Ascending aorta (tissue), 2 donors: ENCODE results near the gene CNTNAP2. TPM values are rescaled to one million over a fixed set of nuclear protein-coding genes. Genes with fewer than 3 reads are reported as not detected.

Experiments
- DNase-seq, 2 donors: peaks; one replicate each; pipeline ENCODE4 v3.0.0-alpha.2; 2019; ENCODE audit warnings: low spot score in 2 of 2
- H3K27ac ChIP-seq, 2 donors: fragments of 200-600 bp; sonication (generic); one replicate each; pipeline ENCODE4 v1.5.1; 2016 to 2017; ENCODE audit warnings: mild to moderate bottlenecking in 1 of 2
- H3K27me3 ChIP-seq: fragments of 200-600 bp; sonication (generic); one replicate; pipeline ENCODE4 v1.5.1; 2017
- H3K36me3 ChIP-seq, 2 donors: fragments of 200-600 bp; sonication (generic); one replicate each; pipeline ENCODE4 v1.5.1; 2016
- H3K4me1 ChIP-seq, 2 donors: fragments of 200-600 bp; sonication (generic); one replicate each; pipeline ENCODE4 v1.5.1; 2016 to 2017; ENCODE audit warnings: mild to moderate bottlenecking in 1 of 2
- H3K4me3 ChIP-seq, 2 donors: fragments of 200-600 bp; sonication (generic); one replicate each; pipeline ENCODE4 v1.5.1; 2016 to 2017; ENCODE audit warnings: mild to moderate bottlenecking in 1 of 2
- H3K9me3 ChIP-seq, 2 donors: fragments of 200-600 bp; sonication (generic); one replicate each; pipeline ENCODE4 v1.5.1; 2016
- CTCF ChIP-seq, 3 experiments: fragments of 200-600 bp in 2 of 3; fragments of 450-650 bp in 1 of 3; sonication (generic) in 2 of 3; IDR thresholded peaks; one replicate each; pipeline ENCODE4 v1.5.1; 2016 to 2019; ENCODE audit warnings: antibody characterized with exemption in 3 of 3, mild to moderate bottlenecking in 1 of 3, moderate library complexity in 1 of 3
- intact Hi-C: fragments of 100-400 bp; cut with DNase I; formaldehyde crosslinking; loops from one replicate; pipeline ENCODE4 v1.15.1; 2023
- total RNA-seq: library from RNA; depleted of rRNA; stranded (reverse); fragments of >200 nt; gene quantifications from one replicate; pipeline ENCODE4 v1.1.0, GENCODE V29; 2016

Gene CNTNAP2
- total RNA-seq, 1 donor from 2014 or later, result not detected

GRCh38 chr7:147276783-147277370 is 1160.3 kb downstream of the CNTNAP2 start:
- intact Hi-C loops, result no loop called here
- Histone ChIP-seq H3K36me3 (no peaks in the 10 kb centered on the region), H3K27me3 (no peaks in the 10 kb centered on the region), H3K4me1 (no peaks in the 10 kb centered on the region), H3K27ac (no peak overlapping the region), H3K4me3 (no peak overlapping the region), H3K9me3 (no peaks in the 10 kb centered on the region)
- no peak for DNase-seq
- TF ChIP-seq CTCF (IDR thresholded peaks at IDR 0.05), result no peak

- H3K4me1 ChIP-seq, result no peaks in the 10 kb centered on the region
Observed at GRCh38 chr7:147279514-147279913, 1162.9 kb downstream of the CNTNAP2 start.

GRCh38 chr7:147279964-147280374 is 1163.4 kb downstream of the CNTNAP2 start:
- Histone ChIP-seq H3K27ac (no peak overlapping the region), H3K9me3 (no peaks in the 10 kb centered on the region), H3K27me3 (no peaks in the 10 kb centered on the region), H3K4me1 (no peaks in the 10 kb centered on the region), H3K36me3 (no peaks in the 10 kb centered on the region), H3K4me3 (no peak overlapping the region)
- intact Hi-C loops, result no loop called here
- DNase-seq, result no peak
- no peak for TF ChIP-seq CTCF (IDR thresholded peaks at IDR 0.05)

More at GRCh38 chr7:147279514-147279913, 1162.9 kb downstream of the CNTNAP2 start:
- no peak for DNase-seq
- Histone ChIP-seq H3K27me3 (no peaks in the 10 kb centered on the region), H3K4me3 (no peak overlapping the region), H3K27ac (no peak overlapping the region), H3K36me3 (no peaks in the 10 kb centered on the region), H3K9me3 (no peaks in the 10 kb centered on the region)
- intact Hi-C loops, result no loop called here
- TF ChIP-seq CTCF (IDR thresholded peaks at IDR 0.05), result no peak

GRCh38 chr7:147282204-147282603 is 1165.6 kb downstream of the CNTNAP2 start:
- Histone ChIP-seq H3K36me3 (no peaks in the 10 kb centered on the region), H3K27me3 (no peaks in the 10 kb centered on the region), H3K27ac (no peak overlapping the region), H3K9me3 (no peaks in the 10 kb centered on the region), H3K4me1 (no peaks in the 10 kb centered on the region), H3K4me3 (no peak overlapping the region)
- DNase-seq, result no peak
- TF ChIP-seq CTCF (IDR thresholded peaks at IDR 0.05), result no peak
- intact Hi-C loops, result no loop called here

GRCh38 chr7:147296201-147296600 is 1179.6 kb downstream of the CNTNAP2 start:
- H3K36me3 ChIP-seq, result no peaks in the 10 kb centered on the region
- H3K9me3 ChIP-seq, result no peaks in the 10 kb centered on the region
- DNase-seq, result no peak
- no peaks in the 10 kb centered on the region for H3K4me1 ChIP-seq
- H3K27me3 ChIP-seq, result no peaks in the 10 kb centered on the region
- no peak overlapping the region for H3K27ac ChIP-seq
- no peak for TF ChIP-seq CTCF (IDR thresholded peaks at IDR 0.05)
- H3K4me3 ChIP-seq, result no peak overlapping the region
- intact Hi-C loops, result no loop called here

GRCh38 chr7:147296986-147297385 is 1180.4 kb downstream of the CNTNAP2 start:
- H3K27ac ChIP-seq, result no peak overlapping the region
- intact Hi-C loops, result no loop called here
- DNase-seq, result no peak
- TF ChIP-seq CTCF (IDR thresholded peaks at IDR 0.05), result no peak
- H3K27me3 ChIP-seq, result no peaks in the 10 kb centered on the region
- no peaks in the 10 kb centered on the region for H3K9me3 ChIP-seq
- no peaks in the 10 kb centered on the region for H3K4me1 ChIP-seq
- no peak overlapping the region for H3K4me3 ChIP-seq
- no peaks in the 10 kb centered on the region for H3K36me3 ChIP-seq
